HG02981 (cell line): Measurements from ENCODE around the gene SPCS1.
A peak's percentile ranks its signal among the peaks of the same experiment; 100 is the strongest.
"Not testable (repeated sequence)": the region's sequence is repeated elsewhere in the genome, so short reads cannot be mapped to it uniquely, and the experiment has no call there.

Experiments
- ATAC-seq: cut with Tn5 transposase; IDR thresholded peaks from one replicate; pipeline ENCODE4 v1.9.1; 2021; ENCODE audit warnings: mild to moderate bottlenecking, moderate library complexity; ENCODE audit not compliant: unreplicated experiment

The SPCS1 gene

GRCh38 chr3:52705688-52706686, at the start of gene SPCS1, which contains the start of gene GLT8D1:
SPCS1 (plus strand) TSS chr3:52706106; CDS start chr3:52706247, 141 bp downstream.
GLT8D1 (minus strand) TSS chr3:52705791; CDS start chr3:52700460, 5,331 bp downstream.
- peak; percentile 89 for ATAC-seq

GRCh38 chr3:52660046-52660445, 45.9 kb upstream of the SPCS1 start:
- no peak for ATAC-seq

- no peak for ATAC-seq
Measured at GRCh38 chr3:52663098-52663497, 42.8 kb upstream of the SPCS1 start.

GRCh38 chr3:52670621-52671521, 35.0 kb upstream of the SPCS1 start:
- peak; percentile 74 for ATAC-seq

- ATAC-seq, result no peak
Measured at GRCh38 chr3:52671676-52672075, 34.2 kb upstream of the SPCS1 start.

GRCh38 chr3:52676201-52676600, 29.7 kb upstream of the SPCS1 start:
- not testable (repeated sequence) for ATAC-seq

- no peak for ATAC-seq
Measured at GRCh38 chr3:52678265-52679198, 27.4 kb upstream of the SPCS1 start.

GRCh38 chr3:52679199-52679538, 26.7 kb upstream of the SPCS1 start:
- ATAC-seq, result no peak

GRCh38 chr3:52679811-52680210, 26.1 kb upstream of the SPCS1 start:
- no peak for ATAC-seq

- ATAC-seq, result no peak
Measured at GRCh38 chr3:52681596-52681995, 24.3 kb upstream of the SPCS1 start.

- ATAC-seq, result no peak
Measured at GRCh38 chr3:52682016-52682415, 23.9 kb upstream of the SPCS1 start.

- ATAC-seq, result no peak
Measured at GRCh38 chr3:52683611-52684010, 22.3 kb upstream of the SPCS1 start.

GRCh38 chr3:52684184-52684583, 21.7 kb upstream of the SPCS1 start:
- ATAC-seq, result no peak

- ATAC-seq, result peak; percentile 68
Measured at GRCh38 chr3:52685285-52685708, 20.6 kb upstream of the SPCS1 start.

GRCh38 chr3:52685709-52686691, 19.9 kb upstream of the SPCS1 start, which contains the start of the genes GNL3 and PBRM1:
GNL3 (plus strand) TSS chr3:52686032; CDS start chr3:52686093, 61 bp downstream.
PBRM1 (minus strand) TSS chr3:52685913.
- ATAC-seq, result peak; percentile 67

GRCh38 chr3:52688266-52688665, 17.6 kb upstream of the SPCS1 start:
- ATAC-seq, result no peak

- no peak for ATAC-seq
Measured at GRCh38 chr3:52689151-52689550, 16.8 kb upstream of the SPCS1 start.

GRCh38 chr3:52690560-52690959, 15.3 kb upstream of the SPCS1 start:
- ATAC-seq, result no peak

- no peak for ATAC-seq
Measured at GRCh38 chr3:52693071-52693470, 12.8 kb upstream of the SPCS1 start.
